Stomach (tissue), 9 donors: Measurements from ENCODE around the gene ZNF219. TPM values are rescaled to one million over a fixed set of nuclear protein-coding genes. Genes with fewer than 3 reads are reported as not detected.

Source experiments
- DNase-seq, 2 donors: peaks; one replicate each; pipeline versions ENCODE4 v3.0.0 to v3.0.0-alpha.2; 2013 to 2019
- H3K27ac ChIP-seq, 5 donors: fragments of 200-600 bp in 4 of 5; sonication (generic) in 4 of 5; one replicate each; pipeline ENCODE4 v1.5.1; 2013 to 2019; ENCODE audit warnings: mild to moderate bottlenecking in 1 of 5, moderate library complexity in 1 of 5
- H3K27me3 ChIP-seq, 3 donors: fragments of 200-600 bp; sonication (generic); one replicate each; pipeline ENCODE4 v1.5.1; 2017 to 2019; ENCODE audit warnings: mixed run types in 1 of 3
- H3K36me3 ChIP-seq, 4 donors: fragments of 200-600 bp; sonication (generic); 1 replicate in 3 of 4; 2 replicates in 1 of 4; pipeline ENCODE4 v1.5.1; 2016 to 2019
- H3K4me1 ChIP-seq, 4 donors: fragments of 200-600 bp; sonication (generic); one replicate each; pipeline ENCODE4 v1.5.1; 2016 to 2019
- H3K4me3 ChIP-seq, 4 donors: fragments of 200-600 bp; sonication (generic) in 3 of 4; one replicate each; pipeline ENCODE4 v1.5.1; 2016 to 2019; ENCODE audit warnings: mild to moderate bottlenecking in 1 of 4
- H3K9me3 ChIP-seq, 4 donors: fragments of 200-600 bp; sonication (generic); one replicate each; pipeline ENCODE4 v1.5.1; 2016 to 2019
- CTCF ChIP-seq, 7 experiments: fragments of 450-650 bp in 4 of 7; fragments of 200-600 bp in 3 of 7; sonication (generic) in 3 of 7; IDR thresholded peaks; one replicate each; pipeline ENCODE4 v1.5.1; 2016 to 2019; ENCODE audit warnings: antibody characterized with exemption in 7 of 7, control low read depth in 2 of 7, mild to moderate bottlenecking in 1 of 7
- EP300 ChIP-seq: sonication (generic); formaldehyde crosslinking; IDR thresholded peaks from one replicate; pipeline ENCODE4 v1.6.1; 2017; ENCODE audit warnings: antibody characterized with exemption
- POLR2A ChIP-seq, 4 donors: fragments of 450-650 bp; IDR thresholded peaks; one replicate each; pipeline ENCODE4 v1.6.1; 2016; ENCODE audit warnings: antibody characterized with exemption in 4 of 4, control low read depth in 2 of 4, mild to moderate bottlenecking in 1 of 4, moderate library complexity in 1 of 4
- POLR2AphosphoS5 ChIP-seq, 3 donors: sonication (generic); formaldehyde crosslinking; IDR thresholded peaks; one replicate each; pipeline ENCODE4 v1.6.1; 2016; ENCODE audit warnings: antibody characterized with exemption in 3 of 3
- WGBS, 5 donors: extraction: QIAGEN DNeasy Blood & Tissue Kit in 3 of 5; methylation state at CpG; one replicate each; pipeline versions ENCODE4 v1.1.5 to v1.1.7; 2013 to 2018; 5-methylcytosine and 5-hydroxymethylcytosine counted together
- intact Hi-C: fragments of 100-400 bp; cut with DNase I; formaldehyde crosslinking; loops from one replicate; pipeline ENCODE4 v1.15.1; 2023; ENCODE audit warnings: low total_unique reads
- polyA plus RNA-seq, 3 donors: library from polyadenylated mRNA; stranded (reverse); fragments of 200-250 nt; gene quantifications; one replicate each; pipeline ENCODE4 v1.2.3, GENCODE V29; 2013
- total RNA-seq, 5 donors: library from RNA; depleted of rRNA; stranded (reverse); fragments of >200 nt; gene quantifications; one replicate each; pipeline versions ENCODE4 v1.1.0 to v1.2.3, GENCODE V29; 2014 to 2016
- donor health status: healthy with polysubstance abuse.
- donor health status: Bipolar disorder and iron deficiency.
- donor health status: healthy.

The ZNF219 gene
- total and polyA plus RNA-seq, 8 donors, result 11.4 to 240 (median 25.2) TPM

- Histone ChIP-seq H3K27me3 (no peaks in the 10 kb centered on the region), H3K4me1 (peaks cover 3 to 39% (median 20%) of the 10 kb centered on the region in 4 donors), H3K9me3 (no peaks in the 10 kb centered on the region), H3K36me3 (no peaks in the 10 kb centered on the region), H3K27ac (no peak within 1 kb of the TSS), H3K4me3 (no peak within 1 kb of the TSS)
- TF ChIP-seq CTCF (IDR thresholded peaks at IDR 0.05) (no peak), EP300 (no peak), POLR2A (IDR thresholded peaks at IDR 0.05) (no peak), POLR2AphosphoS5 (IDR thresholded peaks at IDR 0.05) (no peak)
- intact Hi-C loops, result no loop called here
- no peak for DNase-seq
- 71 to 83% (median 79%) methylated on average over 6 to 8 of the region's 8 CpGs for WGBS, 5 donors
Measured at GRCh38 chr14:21057803-21058675, 40.4 kb downstream of the ZNF219 start, which contains the start of gene RNASE8. TSS of gene RNASE8 (plus strand) at chr14:21057822. CDS start at chr14:21057893, 71 bp downstream.

GRCh38 chr14:21056520-21057163 is 41.8 kb downstream of the ZNF219 start:
- Histone ChIP-seq H3K27ac (no peak overlapping the region), H3K27me3 (no peaks in the 10 kb centered on the region), H3K36me3 (no peaks in the 10 kb centered on the region), H3K4me3 (no peak overlapping the region), H3K9me3 (no peaks in the 10 kb centered on the region), H3K4me1 (peaks cover 3 to 38% (median 20%) of the 10 kb centered on the region in 4 donors)
- WGBS, 5 donors, result 79 to 90% (median 87%) methylated on average over 10 of the region's 10 CpGs
- intact Hi-C loops, result no loop called here
- no peak for DNase-seq
- no peak for TF ChIP-seq POLR2A (IDR thresholded peaks at IDR 0.05)
- no peak for TF ChIP-seq EP300
- no peak for TF ChIP-seq CTCF (IDR thresholded peaks at IDR 0.05)
- TF ChIP-seq POLR2AphosphoS5 (IDR thresholded peaks at IDR 0.05), result no peak

- Histone ChIP-seq H3K4me3 (no peak overlapping the region), H3K4me1 (peaks cover 3 to 33% (median 17%) of the 10 kb centered on the region in 4 donors), H3K9me3 (no peaks in the 10 kb centered on the region), H3K27ac (peak overlapping the region in 3 of 5 donors; percentile 0 to 60 (median 1)), H3K36me3 (no peaks in the 10 kb centered on the region), H3K27me3 (no peaks in the 10 kb centered on the region)
- DNase-seq, result peak in 1 of 2 donors; percentile 35
- intact Hi-C loops, result no loop called here
- 24 to 51% (median 39%) methylated on average over 5 of the region's 5 CpGs for WGBS, 5 donors
- TF ChIP-seq POLR2AphosphoS5 (IDR thresholded peaks at IDR 0.05) (no peak), EP300 (no peak), CTCF (IDR thresholded peaks at IDR 0.05) (no peak), POLR2A (IDR thresholded peaks at IDR 0.05) (no peak)
Measured at GRCh38 chr14:21055432-21056117, 42.9 kb downstream of the ZNF219 start.

GRCh38 chr14:21054768-21055145 is 43.7 kb downstream of the ZNF219 start:
- intact Hi-C loops, result no loop called here
- H3K9me3 ChIP-seq, result no peaks in the 10 kb centered on the region
- H3K27ac ChIP-seq, result peak overlapping the region in 1 of 5 donors; percentile 60
- no peak overlapping the region for H3K4me3 ChIP-seq
- WGBS, 5 donors, result 42 to 68% (median 59%) methylated on average over 4 of the region's 4 CpGs
- H3K36me3 ChIP-seq, result no peaks in the 10 kb centered on the region
- peaks cover 3 to 27% (median 13%) of the 10 kb centered on the region in 4 donors for H3K4me1 ChIP-seq
- DNase-seq, result no peak
- no peaks in the 10 kb centered on the region for H3K27me3 ChIP-seq
- TF ChIP-seq EP300, result no peak
- TF ChIP-seq POLR2AphosphoS5 (IDR thresholded peaks at IDR 0.05), result no peak
- TF ChIP-seq CTCF (IDR thresholded peaks at IDR 0.05), result no peak
